GM18951 (cell line): Measurements from ENCODE around the gene FBL.

Experiments
- POLR2A ChIP-seq: IDR thresholded peaks from 4 replicates; pipeline ENCODE4 v1.6.1; 2011; ENCODE audit warnings: mild to moderate bottlenecking; ENCODE audit not compliant: insufficient read length, insufficient read depth; ENCODE audit errors: extremely low read depth
- in situ Hi-C: fragments of 300-500 bp; cut with MboI; formaldehyde crosslinking; loops from one replicate; pipeline ENCODE4 v1.12.0; 2022; ENCODE audit warnings: low sequenced_read_pairs, mixed read lengths, inconsistent platforms; ENCODE audit not compliant: unreplicated experiment

The FBL gene

GRCh38 chr19:39788244-39788643, 57.9 kb downstream of the FBL start:
- in situ Hi-C loops = no loop called here
- TF ChIP-seq POLR2A = no peak
